Naive thymus-derived CD4-positive, alpha-beta T cell (primary cell): Measurements from ENCODE around the gene UCHL5. TPM values are rescaled to one million over a fixed set of nuclear protein-coding genes. Genes with fewer than 3 reads are reported as not detected.

Experiments
- ATAC-seq: fragments of 150-1000 bp; cut with Tn5 transposase; 2 replicates; pipeline ENCODE4 v1.10.0; 2021; ENCODE audit warnings: mild to moderate bottlenecking, moderate library complexity
- CTCF ChIA-PET: fragments of 350-600 bp; sonication (Branson Sonifier 250); formaldehyde crosslinking; loops from one replicate; lab custom pipeline; 2021; ENCODE audit warnings: antibody characterized with exemption; lab: Charles Lee
- POLR2A ChIA-PET: fragments of 350-600 bp; sonication (Branson Sonifier 250); formaldehyde crosslinking; loops from one replicate; lab custom pipeline; 2021; ENCODE audit warnings: antibody characterized with exemption, inconsistent platforms; lab: Charles Lee
- DNase-seq, 9 donors: peaks; one replicate each; pipeline versions ENCODE4 v3.0.0 to v3.0.0-alpha.2; 2020 to 2022; ENCODE audit warnings: mixed read lengths in 1 of 9
- H3K27ac ChIP-seq: one replicate; pipeline ENCODE4 v1.7.0; 2013; ENCODE audit warnings: mild to moderate bottlenecking, low read depth, low read length, moderate library complexity
- H3K27me3 ChIP-seq, 2 donors: one replicate each; pipeline ENCODE4 v1.7.0; 2013; ENCODE audit warnings: low read length in 2 of 2, mild to moderate bottlenecking in 2 of 2, moderate library complexity in 2 of 2; ENCODE audit not compliant: control insufficient read depth in 2 of 2, insufficient read depth in 2 of 2
- H3K36me3 ChIP-seq, 3 experiments: 1 replicate in 2 of 3; 2 replicates in 1 of 3; pipeline ENCODE4 v1.7.0; 2013; ENCODE audit warnings: low read length in 3 of 3, mild to moderate bottlenecking in 3 of 3, moderate library complexity in 1 of 3; ENCODE audit not compliant: insufficient read depth in 3 of 3, control insufficient read depth in 2 of 3
- H3K4me1 ChIP-seq, 2 donors: one replicate each; pipeline ENCODE4 v1.7.0; 2013; ENCODE audit warnings: low read length in 2 of 2, mild to moderate bottlenecking in 2 of 2, moderate library complexity in 1 of 2; ENCODE audit not compliant: control insufficient read depth in 2 of 2, insufficient read depth in 2 of 2
- H3K4me3 ChIP-seq: 2 replicates; pipeline ENCODE4 v1.7.0; 2013; ENCODE audit warnings: mild to moderate bottlenecking, low read length
- H3K9me3 ChIP-seq, 3 experiments: 1 replicate in 2 of 3; 2 replicates in 1 of 3; pipeline ENCODE4 v1.7.0; 2013; ENCODE audit warnings: low read length in 3 of 3; ENCODE audit not compliant: control insufficient read depth in 2 of 3
- H3K27ac Mint-ChIP-seq, 9 donors: one replicate each; pipeline ENCODE4 v1.8.0; 2020 to 2022; ENCODE audit warnings: mixed read lengths in 9 of 9, mild to moderate bottlenecking in 8 of 9, moderate library complexity in 5 of 9, inconsistent platforms in 2 of 9
- H3K27me3 Mint-ChIP-seq, 5 donors: one replicate each; pipeline ENCODE4 v1.8.0; 2021 to 2022; ENCODE audit warnings: mixed read lengths in 5 of 5, mild to moderate bottlenecking in 1 of 5
- H3K36me3 Mint-ChIP-seq, 5 donors: one replicate each; pipeline ENCODE4 v1.8.0; 2020 to 2022; ENCODE audit warnings: mixed read lengths in 5 of 5, mild to moderate bottlenecking in 3 of 5, inconsistent platforms in 1 of 5
- H3K4me1 Mint-ChIP-seq, 7 donors: one replicate each; pipeline ENCODE4 v1.8.0; 2020 to 2022; ENCODE audit warnings: mixed read lengths in 7 of 7, mild to moderate bottlenecking in 3 of 7, inconsistent platforms in 1 of 7
- H3K4me3 Mint-ChIP-seq, 10 donors: one replicate each; pipeline ENCODE4 v1.8.0; 2020 to 2022; ENCODE audit warnings: mild to moderate bottlenecking in 10 of 10, mixed read lengths in 10 of 10, moderate library complexity in 6 of 10, inconsistent platforms in 2 of 10
- H3K9me3 Mint-ChIP-seq, 11 donors: one replicate each; pipeline ENCODE4 v1.8.0; 2020 to 2022; ENCODE audit warnings: mixed read lengths in 11 of 11, mild to moderate bottlenecking in 4 of 11, inconsistent platforms in 1 of 11, moderate library complexity in 1 of 11
- intact Hi-C, 2 donors: fragments of 100-400 bp; cut with micrococcal nuclease; formaldehyde crosslinking; loops; one replicate each; pipeline ENCODE4 v1.15.1; 2023
- polyA plus RNA-seq, 2 donors: library from polyadenylated mRNA; unstranded; fragments of 300-500 nt; fragmentation: Illumina TruSeq; gene quantifications; one replicate each; pipeline ENCODE4 v1.2.3, GENCODE V29; 2021
- total RNA-seq, 6 experiments: library from RNA in 5 of 6; stranded (reverse) in 5 of 6; gene quantifications; 1 replicate in 5 of 6; 2 replicates in 1 of 6; pipeline ENCODE4 v1.2.3 and lab custom pipeline; 2021 to 2026

Gene UCHL5
- total RNA-seq: 10 to 100 TPM; 20.2 to 48.6 (median 31.8) TPM
- 10 to 100 TPM; 46.4 to 58.2 TPM for polyA plus RNA-seq
- 19.2 reads per million, percentile 49 among the genes with 10 or more reads in this experiment for total RNA-seq (lab: John Stamatoyannopoulos, UW)

GRCh38 chr1:193059282-193060114 lies at the start of gene UCHL5, which contains the start of gene RO60:
Gene UCHL5, minus strand, starts transcription at chr1:193059360. Its CDS starts 100 bp downstream, at chr1:193059260.
Gene RO60, plus strand, starts transcription at chr1:193059612. Its CDS starts 9,443 bp downstream, at chr1:193069055.
- Histone ChIP-seq H3K4me3 (peak within 1 kb of the TSS; percentile 96), H3K27me3 (no peaks in the 10 kb centered on the region), H3K4me1 (peaks cover 22 to 30% of the 10 kb centered on the region in 2 donors), H3K9me3 (no peaks in the 10 kb centered on the region), H3K36me3 (peaks cover 0 to 5% (median 0%) of the 10 kb centered on the region in 3 experiments), H3K27ac (peak within 1 kb of the TSS; percentile 89)
- H3K27me3 Mint-ChIP-seq: no peaks in the 10 kb centered on the region
- peaks cover 0 to 6% (median 0%) of the 10 kb centered on the region in 11 donors for H3K9me3 Mint-ChIP-seq
- intact Hi-C loops: loop anchor here (1.0 to 10.0 kb wide), 12 partner anchors 11 to 1235 kb away; partner anchors contain the start of genes CDC73 (in 2 of the 2), GLRX2 (in 2 of the 2), RGS1 (in 1 of the 2) and RGS2 (in 1 of the 2)
- peaks cover 46 to 78% (median 72%) of the 10 kb centered on the region in 7 donors for H3K4me1 Mint-ChIP-seq
- POLR2A ChIA-PET: interaction anchor here (0.7 to 2.0 kb wide), 12 partner anchors 10 to 543 kb away, joined by 3 to 19 read pairs (median 5); partner anchors contain the start of genes CDC73 and RGS2
- peak within 1 kb of the TSS; percentile 97 to 100 (median 98) for H3K27ac Mint-ChIP-seq
- CTCF ChIA-PET: interaction anchor here (1.0 to 3.1 kb wide), 4 partner anchors 29 to 1230 kb away, joined by 3 to 18 read pairs (median 4); partner anchors contain the start of gene CDC73
- ATAC-seq (peak; percentile 98), DNase-seq (peak; percentile 79 to 96 (median 94))
- H3K4me3 Mint-ChIP-seq: peak within 1 kb of the TSS; percentile 93 to 100 (median 98)
- H3K36me3 Mint-ChIP-seq: peaks cover 0 to 15% (median 7%) of the 10 kb centered on the region in 5 donors

GRCh38 chr1:193108471-193108870 lies 49.3 kb upstream of the UCHL5 start:
- Histone ChIP-seq H3K27me3 (no peaks in the 10 kb centered on the region), H3K36me3 (no peaks in the 10 kb centered on the region), H3K27ac (no peak overlapping the region), H3K4me1 (peaks cover 3 to 11% of the 10 kb centered on the region in 2 donors), H3K4me3 (no peak overlapping the region), H3K9me3 (no peaks in the 10 kb centered on the region)
- Mint-ChIP-seq H3K36me3 (no peaks in the 10 kb centered on the region), H3K9me3 (no peaks in the 10 kb centered on the region), H3K27ac (no peak overlapping the region), H3K27me3 (peaks cover 0 to 11% (median 0%) of the 10 kb centered on the region in 5 donors), H3K4me1 (peaks cover 8 to 13% (median 12%) of the 10 kb centered on the region in 7 donors), H3K4me3 (no peak overlapping the region)
- ChIA-PET CTCF (no interaction called here), POLR2A (no interaction called here)
- ATAC-seq (no peak), DNase-seq (no peak)
- intact Hi-C loops: loop anchor here in 1 of 2 donors (5.0 kb wide), 1 partner anchor 434 kb away; no protein-coding TSS in a partner anchor

- ChIA-PET POLR2A (interaction anchor here (3.2 kb wide), 1 partner anchor 16 kb away, joined by 18 read pairs; the partner anchor contains the start of gene CDC73), CTCF (no interaction called here)
- peak overlapping the region; percentile 23 to 92 (median 76) for H3K27ac Mint-ChIP-seq
- peaks cover 0 to 5% (median 0%) of the 10 kb centered on the region in 5 donors for H3K36me3 Mint-ChIP-seq
- ATAC-seq: no peak
- H3K4me3 ChIP-seq: peak overlapping the region; percentile 67
- DNase-seq: no peak
- H3K9me3 Mint-ChIP-seq: no peaks in the 10 kb centered on the region
- no peaks in the 10 kb centered on the region for H3K9me3 ChIP-seq
- H3K36me3 ChIP-seq: no peaks in the 10 kb centered on the region
- intact Hi-C loops: loop anchor here (1.0 to 5.0 kb wide), 6 partner anchors 15 to 437 kb away; partner anchors contain the start of genes CDC73 (in 2 of the 2), RO60 (in 2 of the 2), UCHL5 (in 2 of the 2) and RGS2 (in 1 of the 2)
- peaks cover 3 to 16% of the 10 kb centered on the region in 2 donors for H3K4me1 ChIP-seq
- no peak overlapping the region for H3K27ac ChIP-seq
- peaks cover 0 to 9% (median 0%) of the 10 kb centered on the region in 5 donors for H3K27me3 Mint-ChIP-seq
- H3K27me3 ChIP-seq: no peaks in the 10 kb centered on the region
- peak overlapping the region; percentile 90 to 98 (median 94) for H3K4me3 Mint-ChIP-seq
- peaks cover 15 to 28% (median 21%) of the 10 kb centered on the region in 7 donors for H3K4me1 Mint-ChIP-seq
Observed at GRCh38 chr1:193105821-193106177, 46.6 kb upstream of the UCHL5 start.

GRCh38 chr1:193104907-193105820 lies 46.0 kb upstream of the UCHL5 start, which contains the start of gene GLRX2:
Gene GLRX2, minus strand, starts transcription at chr1:193105414. Its CDS starts 32 bp downstream, at chr1:193105382.
- H3K27me3 ChIP-seq: no peaks in the 10 kb centered on the region
- Mint-ChIP-seq H3K4me1 (peaks cover 13 to 28% (median 21%) of the 10 kb centered on the region in 7 donors), H3K9me3 (no peaks in the 10 kb centered on the region), H3K27me3 (peaks cover 0 to 9% (median 0%) of the 10 kb centered on the region in 5 donors), H3K36me3 (peaks cover 0 to 7% (median 0%) of the 10 kb centered on the region in 5 donors), H3K27ac (peak within 1 kb of the TSS; percentile 75 to 94 (median 81)), H3K4me3 (peak within 1 kb of the TSS; percentile 91 to 98 (median 94))
- H3K36me3 ChIP-seq: no peaks in the 10 kb centered on the region
- intact Hi-C loops: loop anchor here (1.0 to 5.0 kb wide), 6 partner anchors 14 to 437 kb away; partner anchors contain the start of genes CDC73 (in 2 of the 2), RO60 (in 2 of the 2), UCHL5 (in 2 of the 2) and RGS2 (in 1 of the 2)
- no peaks in the 10 kb centered on the region for H3K9me3 ChIP-seq
- POLR2A ChIA-PET: interaction anchor here (0.7 to 3.2 kb wide), 3 partner anchors 17 to 46 kb away, joined by 3 to 18 read pairs (median 7); partner anchors contain the start of genes CDC73, RO60 and UCHL5
- H3K4me3 ChIP-seq: peak within 1 kb of the TSS; percentile 67
- DNase-seq: peak; percentile 30 to 68 (median 48)
- H3K27ac ChIP-seq: peak within 1 kb of the TSS; percentile 57
- H3K4me1 ChIP-seq: peaks cover 3 to 16% of the 10 kb centered on the region in 2 donors
- CTCF ChIA-PET: interaction anchor here (1.3 to 1.4 kb wide), 2 partner anchors 12 to 17 kb away, joined by 3 read pairs; partner anchors contain the start of gene CDC73
- ATAC-seq: peak; percentile 91

GRCh38 chr1:193104502-193104906 lies 45.3 kb upstream of the UCHL5 start:
- peak overlapping the region; percentile 75 to 94 (median 81) for H3K27ac Mint-ChIP-seq
- H3K27me3 ChIP-seq: no peaks in the 10 kb centered on the region
- peak overlapping the region; percentile 91 to 98 (median 94) for H3K4me3 Mint-ChIP-seq
- DNase-seq (peak in 6 of 9 donors; percentile 12 to 50 (median 23)), ATAC-seq (peak; percentile 27)
- peaks cover 0 to 9% (median 0%) of the 10 kb centered on the region in 5 donors for H3K27me3 Mint-ChIP-seq
- intact Hi-C loops: loop anchor here (2.0 kb wide), 2 partner anchors 14 to 296 kb away; partner anchors contain the start of gene RGS2 (in 1 of the 2)
- peaks cover 0 to 6% (median 5%) of the 10 kb centered on the region in 3 experiments for H3K36me3 ChIP-seq
- ChIA-PET CTCF (interaction anchor here (1.3 to 1.4 kb wide), 2 partner anchors 12 to 17 kb away, joined by 3 read pairs; partner anchors contain the start of gene CDC73), POLR2A (interaction anchor here (0.7 to 3.2 kb wide), 5 partner anchors 11 to 293 kb away, joined by 3 to 18 read pairs (median 3); partner anchors contain the start of genes CDC73, RO60 and UCHL5)
- H3K9me3 Mint-ChIP-seq: no peaks in the 10 kb centered on the region
- H3K36me3 Mint-ChIP-seq: peaks cover 0 to 14% (median 0%) of the 10 kb centered on the region in 5 donors
- H3K9me3 ChIP-seq: no peaks in the 10 kb centered on the region
- peak overlapping the region; percentile 57 for H3K27ac ChIP-seq
- peaks cover 3 to 16% of the 10 kb centered on the region in 2 donors for H3K4me1 ChIP-seq
- H3K4me1 Mint-ChIP-seq: peaks cover 13 to 28% (median 21%) of the 10 kb centered on the region in 7 donors
- H3K4me3 ChIP-seq: peak overlapping the region; percentile 67
